Endothelial cell (in vitro differentiated cells): Measurements from ENCODE around the gene KLHL35. TPM values are rescaled to one million over a fixed set of nuclear protein-coding genes. Genes with fewer than 3 reads are reported as not detected.

ENCODE experiments used
- DNase-seq: peaks from one replicate; pipeline ENCODE4 v3.0.0; 2021; ENCODE audit warnings: low spot score
- H3K27ac Mint-ChIP-seq: one replicate; pipeline ENCODE4 v1.8.0; 2021; ENCODE audit warnings: mixed read lengths, inconsistent platforms; ENCODE audit not compliant: unreplicated experiment
- H3K27me3 Mint-ChIP-seq: one replicate; pipeline ENCODE4 v1.8.0; 2021; ENCODE audit warnings: mild to moderate bottlenecking, moderate library complexity, mixed read lengths, inconsistent platforms; ENCODE audit not compliant: unreplicated experiment
- H3K36me3 Mint-ChIP-seq: one replicate; pipeline ENCODE4 v1.8.0; 2021; ENCODE audit warnings: mild to moderate bottlenecking, low read depth, mixed read lengths, inconsistent platforms; ENCODE audit not compliant: unreplicated experiment
- H3K4me1 Mint-ChIP-seq: one replicate; pipeline ENCODE4 v1.8.0; 2021; ENCODE audit warnings: mild to moderate bottlenecking, mixed read lengths, inconsistent platforms; ENCODE audit not compliant: unreplicated experiment
- H3K4me3 Mint-ChIP-seq: one replicate; pipeline ENCODE4 v1.8.0; 2021; ENCODE audit warnings: mild to moderate bottlenecking, mixed read lengths, inconsistent platforms; ENCODE audit not compliant: unreplicated experiment
- H3K9me3 Mint-ChIP-seq: one replicate; pipeline ENCODE4 v1.8.0; 2021; ENCODE audit warnings: mixed read lengths, inconsistent platforms; ENCODE audit not compliant: unreplicated experiment
- CTCF ChIP-seq: fragments of 200-600 bp; sonication (generic); IDR thresholded peaks from one replicate; pipeline ENCODE4 v1.5.0; 2021; ENCODE audit warnings: antibody characterized with exemption; ENCODE audit not compliant: unreplicated experiment
- total RNA-seq: library from RNA; stranded (reverse); fragmentation: NEBNext Ultra II Directional; extraction: Animal tissue kit (Norgen Biotek cat#: 25700); gene quantifications from one replicate; pipeline ENCODE4 v1.2.1, GENCODE V29; 2021; ENCODE audit not compliant: unreplicated experiment

Gene KLHL35
- total RNA-seq, 1 donor from 2014 or later, result 2.8 TPM

- no peak for DNase-seq
- Mint-ChIP-seq H3K27me3 (peaks cover 35% of the 10 kb centered on the region), H3K4me1 (peaks cover 27% of the 10 kb centered on the region), H3K36me3 (peaks cover 68% of the 10 kb centered on the region), H3K27ac (no peak overlapping the region), H3K4me3 (peak overlapping the region; percentile 47), H3K9me3 (no peaks in the 10 kb centered on the region)
- no peak for TF ChIP-seq CTCF
These were observed 8.2 kb upstream of the KLHL35 start for GRCh38 chr11:75440960-75441803.

GRCh38 chr11:75439495-75440120 lies 6.6 kb upstream of the KLHL35 start:
- TF ChIP-seq CTCF, result no peak
- DNase-seq, result no peak
- Mint-ChIP-seq H3K9me3 (no peaks in the 10 kb centered on the region), H3K4me3 (peak overlapping the region; percentile 62), H3K36me3 (peaks cover 67% of the 10 kb centered on the region), H3K4me1 (peaks cover 23% of the 10 kb centered on the region), H3K27me3 (peaks cover 36% of the 10 kb centered on the region), H3K27ac (no peak overlapping the region)

- Mint-ChIP-seq H3K4me1 (peaks cover 26% of the 10 kb centered on the region), H3K27me3 (peaks cover 41% of the 10 kb centered on the region), H3K4me3 (peak overlapping the region; percentile 83), H3K9me3 (no peaks in the 10 kb centered on the region), H3K36me3 (peaks cover 67% of the 10 kb centered on the region), H3K27ac (peak overlapping the region; percentile 80)
- no peak for TF ChIP-seq CTCF
- DNase-seq, result no peak
These were observed 6.0 kb upstream of the KLHL35 start for GRCh38 chr11:75439026-75439425.

- peak overlapping the region; percentile 86 for H3K4me3 Mint-ChIP-seq
- peak overlapping the region; percentile 80 for H3K27ac Mint-ChIP-seq
- H3K4me1 Mint-ChIP-seq, result peaks cover 33% of the 10 kb centered on the region
- H3K9me3 Mint-ChIP-seq, result no peaks in the 10 kb centered on the region
- DNase-seq, result no peak
- no peak for TF ChIP-seq CTCF
- H3K27me3 Mint-ChIP-seq, result peaks cover 42% of the 10 kb centered on the region
- H3K36me3 Mint-ChIP-seq, result peaks cover 68% of the 10 kb centered on the region
These were observed 5.1 kb upstream of the KLHL35 start for GRCh38 chr11:75437966-75438659.
